Spleen (tissue), 7 donors: Measurements from ENCODE around the gene DYNLRB1.

Experiments
- CTCF ChIP-seq, 11 experiments: fragments of 200-600 bp in 7 of 11; fragments of 450-650 bp in 4 of 11; sonication (generic) in 4 of 11; IDR thresholded peaks in 8 of 11; conservative IDR thresholded peaks in 3 of 11; 1 replicate in 7 of 11; 2 replicates in 4 of 11; pipeline versions ENCODE4 v1.4.0 to v1.8.0; 2016 to 2021; ENCODE audit warnings: antibody characterized with exemption in 11 of 11, inconsistent platforms in 4 of 11, mild to moderate bottlenecking in 1 of 11
- POLR2A ChIP-seq, 3 donors: fragments of 450-650 bp; IDR thresholded peaks; one replicate each; pipeline ENCODE4 v1.5.1; 2017; ENCODE audit warnings: antibody characterized with exemption in 3 of 3, mild to moderate bottlenecking in 1 of 3
- POLR2AphosphoS5 ChIP-seq, 3 donors: sonication (generic); formaldehyde crosslinking; IDR thresholded peaks; one replicate each; pipeline ENCODE4 v1.5.1; 2017; ENCODE audit warnings: antibody characterized with exemption in 3 of 3
- donor health status: DM: no; HTN: no; CAD: no; lungs with moderate emphysema.
- donor health status: DM: no; HTN: no; CAD: no.
- donor health status: DM: no; HTN: no; CAD: no.

GRCh38 chr20:34535301-34535840, 19.1 kb downstream of the DYNLRB1 start:
- TF ChIP-seq CTCF (IDR thresholded peaks at IDR 0.05 in 8 of 11, conservative IDR thresholded peaks at IDR 0.05 in 3 of 11) (no peak), POLR2A (IDR thresholded peaks at IDR 0.05) (no peak), POLR2AphosphoS5 (IDR thresholded peaks at IDR 0.05) (peak in 1 of 3 donors; percentile 15)
